HepG2 (cell line): ENCODE results near the gene NUBP2. TPM values are rescaled to one million over a fixed set of nuclear protein-coding genes. Genes with fewer than 3 reads are reported as not detected.
A peak's percentile ranks its signal among the peaks of the same experiment; 100 is the strongest.

Experiments used
- ARID4A ChIP-seq: sonication (generic); formaldehyde crosslinking; IDR thresholded peaks from 2 replicates; pipeline ENCODE4 v1.5.0; 2020; ENCODE audit warnings: mild to moderate bottlenecking, missing genetic modification reagents, borderline replicate concordance
- ERF ChIP-seq: IDR thresholded peaks from 2 replicates; pipeline ENCODE4 v1.6.1; 2018; ENCODE audit warnings: missing biosample characterization, missing genetic modification reagents
- GATAD2A ChIP-seq: IDR thresholded peaks from 2 replicates; pipeline ENCODE4 v1.6.1; 2016
- LRRFIP1 ChIP-seq: sonication (generic); formaldehyde crosslinking; conservative IDR thresholded peaks from 2 replicates; pipeline ENCODE4 v1.4.0; 2020; ENCODE audit warnings: missing genetic modification reagents
- NFYC ChIP-seq: IDR thresholded peaks from 2 replicates; pipeline ENCODE4 v1.6.1; 2016; ENCODE audit warnings: missing genetic modification reagents, missing compliant biosample characterization
- PHF5A ChIP-seq: IDR thresholded peaks from one replicate; pipeline ENCODE4 v1.6.1; 2018; ENCODE audit warnings: low read depth, missing genetic modification reagents; ENCODE audit not compliant: unreplicated experiment
- PLSCR1 ChIP-seq: sonication (generic); formaldehyde crosslinking; IDR thresholded peaks from 2 replicates; pipeline ENCODE4 v1.5.0; 2020; ENCODE audit warnings: missing genetic modification reagents, mild to moderate bottlenecking, borderline replicate concordance
- RFXAP ChIP-seq: sonication (generic); formaldehyde crosslinking; IDR thresholded peaks from 2 replicates; pipeline ENCODE4 v1.4.0; 2020; ENCODE audit warnings: missing genetic modification reagents, borderline replicate concordance
- SCMH1 ChIP-seq: sonication (generic); formaldehyde crosslinking; IDR thresholded peaks from 2 replicates; pipeline ENCODE4 v1.9.0; 2021; ENCODE audit warnings: missing genetic modification reagents, mild to moderate bottlenecking, borderline replicate concordance
- SNRNP70 ChIP-seq: fragments of 200-400 bp; formaldehyde crosslinking; IDR thresholded peaks from 2 replicates; pipeline ENCODE4 v1.6.1; 2017; ENCODE audit warnings: mild to moderate bottlenecking, low read depth, low read length, moderate library complexity
- TOE1 ChIP-seq: sonication (generic); formaldehyde crosslinking; IDR thresholded peaks from 2 replicates; pipeline ENCODE4 v1.4.0; 2020; ENCODE audit warnings: mild to moderate bottlenecking, missing genetic modification reagents
- ZNF367 ChIP-seq: sonication (generic); formaldehyde crosslinking; IDR thresholded peaks from 2 replicates; pipeline ENCODE4 v1.4.0; 2020; ENCODE audit warnings: missing genetic modification reagents, borderline replicate concordance
- ZNF512B ChIP-seq: sonication (generic); formaldehyde crosslinking; IDR thresholded peaks from 2 replicates; pipeline ENCODE4 v1.5.1; 2020; ENCODE audit warnings: missing genetic modification reagents, mild to moderate bottlenecking, borderline replicate concordance
- ZNF577 ChIP-seq: sonication (generic); formaldehyde crosslinking; IDR thresholded peaks from 2 replicates; pipeline ENCODE4 v1.4.0; 2020; ENCODE audit warnings: mild to moderate bottlenecking, low read depth, missing genetic modification reagents, borderline replicate concordance
- ZNF597 ChIP-seq: sonication (generic); formaldehyde crosslinking; IDR thresholded peaks from 2 replicates; pipeline ENCODE4 v1.5.0; 2020; ENCODE audit warnings: missing genetic modification reagents
- ZNF891 ChIP-seq: sonication (generic); formaldehyde crosslinking; IDR thresholded peaks from 2 replicates; pipeline ENCODE4 v1.5.0; 2020; ENCODE audit warnings: mild to moderate bottlenecking, missing genetic modification reagents
- ZSCAN30 ChIP-seq: sonication (generic); formaldehyde crosslinking; IDR thresholded peaks from 2 replicates; pipeline ENCODE4 v1.5.0; 2020; ENCODE audit warnings: mild to moderate bottlenecking, missing genetic modification reagents
- polyA plus RNA-seq, 8 experiments: library from polyadenylated mRNA; depleted of rRNA in 3 of 8; stranded (reverse) in 7 of 8; unstranded in 1 of 8; fragments of >200 nt; fragmentation: Illumina TruSeq in 4 of 8; extraction: Trizol in 4 of 8; gene quantifications; 2 replicates each; pipeline versions ENCODE4 v1.2.1 to v1.2.3, GENCODE V29; 2011 to 2016; ENCODE audit warnings: low read depth in 4 of 8, missing spikeins in 1 of 8, mixed read lengths in 1 of 8; ENCODE audit not compliant: insufficient read depth in 1 of 8
- total RNA-seq, 5 experiments: library from RNA; depleted of rRNA; stranded (reverse); fragments of >200 nt; fragmentation: Illumina TruSeq; extraction: Trizol; gene quantifications; 2 replicates each; pipeline ENCODE4 v1.2.3, GENCODE V29; 2016; ENCODE audit warnings: low read depth in 1 of 5

Gene NUBP2
- total and polyA plus RNA-seq, 2 of the 13 experiments (the other 11 are each of a cell fraction or from before 2014, with no cell fraction given), result 25.7 to 61.5 TPM

GRCh38 chr16:1826691-1827573, 44.2 kb downstream of the NUBP2 start, which contains the start of the genes FAHD1 and HAGH (continued):
- no peak for TF ChIP-seq ZNF512B (CRISPR knock-in tag)
- no peak for TF ChIP-seq PLSCR1 (CRISPR knock-in tag)
- no peak for TF ChIP-seq ZNF577 (CRISPR knock-in tag)
- peak; percentile 46; the same call in 1 of the 2 replicates for TF ChIP-seq TOE1
- TF ChIP-seq ZNF367 (CRISPR knock-in tag), result no peak
- peak; percentile 94 for TF ChIP-seq NFYC (CRISPR knock-in tag)
- TF ChIP-seq ERF (CRISPR knock-in tag), result peak; percentile 92
- TF ChIP-seq RFXAP (CRISPR knock-in tag), result peak; percentile 94
- TF ChIP-seq SCMH1 (CRISPR knock-in tag), result no peak
- no peak for TF ChIP-seq SNRNP70
- TF ChIP-seq PHF5A, result peak; percentile 84
- TF ChIP-seq GATAD2A (CRISPR knock-in tag), result peak; percentile 53; the same call in 1 of the 2 replicates
- TF ChIP-seq ZSCAN30 (CRISPR knock-in tag), result no peak
- TF ChIP-seq ZNF597, result no peak
- TF ChIP-seq ARID4A (CRISPR knock-in tag), result peak; percentile 99
- TF ChIP-seq LRRFIP1 (CRISPR knock-in tag), result no peak
- TF ChIP-seq ZNF891, result peak; percentile 93
